Measurements from ENCODE around the gene WNK1.
"Not testable (repeated sequence)": the region's sequence is repeated elsewhere in the genome, so short reads cannot be mapped to it uniquely, and the experiment has no call there.

The WNK1 gene

DNA sequence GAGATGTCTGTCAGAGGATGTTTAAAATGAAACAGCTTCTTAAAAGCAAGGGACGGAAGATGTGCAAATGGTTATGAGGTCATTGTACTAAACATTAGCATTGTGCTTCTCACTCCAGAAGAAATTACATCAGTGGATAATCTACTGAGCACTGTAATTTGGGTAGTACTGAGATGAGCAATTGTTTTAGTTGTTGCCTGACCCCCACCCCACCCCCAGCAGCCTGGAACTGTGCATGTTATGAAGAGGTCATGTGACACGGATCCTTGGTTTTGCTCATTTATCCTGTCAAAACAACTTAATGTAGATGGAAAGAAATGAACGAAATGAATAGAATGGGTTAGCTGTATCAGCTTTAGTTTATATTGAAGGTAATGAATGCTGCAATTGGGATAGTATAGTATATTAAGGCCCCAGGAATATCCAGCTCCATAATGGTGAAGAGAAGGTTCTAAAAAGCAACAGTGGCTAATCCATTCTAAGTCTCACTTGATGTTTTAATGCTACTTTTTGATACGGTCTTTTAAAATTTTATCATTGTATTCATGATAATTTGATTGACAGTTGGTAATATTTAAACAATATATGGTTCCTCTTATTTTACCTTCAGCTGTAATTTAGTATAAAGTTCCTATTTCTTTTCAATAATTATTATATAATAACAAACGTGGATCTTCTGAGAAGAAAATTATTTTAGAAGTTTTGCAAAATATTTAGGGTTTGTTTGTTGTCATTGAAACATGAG lies 58.5 kb downstream of the WNK1 start:
- no peak for DNase-seq (ENCODE audit: insufficient read length, low spot score)
- FAIRE-seq, result peak; percentile 83

DNA sequence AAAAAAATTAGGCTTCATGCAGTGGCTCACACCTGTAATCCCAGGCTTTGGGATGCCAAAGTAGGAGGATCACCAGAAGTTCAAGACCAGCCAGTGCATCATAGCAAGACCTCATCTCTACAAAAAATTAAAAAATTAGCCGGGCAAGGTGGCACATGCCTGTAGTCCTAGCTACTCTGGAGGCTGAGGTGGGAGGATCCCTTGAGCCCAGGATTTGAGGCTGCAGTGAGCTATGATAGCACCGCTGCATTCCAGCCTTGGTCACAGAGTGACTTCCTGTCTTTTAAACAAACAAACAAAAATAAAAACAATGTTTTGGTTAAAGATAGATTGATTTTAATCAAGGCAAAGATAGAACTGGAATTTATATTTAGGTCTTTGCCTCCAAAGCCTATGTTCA lies 60.6 kb downstream of the WNK1 start:
- no peak for FAIRE-seq
- DNase-seq (ENCODE audit: insufficient read length, low spot score), result no peak

DNA sequence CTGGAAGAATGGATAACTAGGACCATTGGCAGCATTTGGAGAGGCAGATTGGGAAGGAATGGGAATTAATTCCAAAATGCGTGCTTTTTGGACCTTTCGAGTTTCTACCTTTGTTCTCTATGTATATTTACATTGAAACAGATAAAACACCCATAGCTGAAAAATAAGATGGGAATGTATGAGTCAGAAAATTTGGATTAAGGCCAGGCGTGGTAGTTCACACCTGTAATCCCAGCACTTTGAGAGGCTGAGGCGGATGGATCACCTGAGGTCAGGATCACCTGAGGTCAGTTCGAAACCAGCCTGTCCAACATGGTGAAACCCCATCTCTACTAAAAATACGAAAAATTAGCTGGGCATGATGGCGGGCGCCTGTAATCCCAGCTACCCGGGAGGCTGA lies 65.1 kb downstream of the WNK1 start:
- not testable (repeated sequence) for DNase-seq (ENCODE audit: insufficient read length, low spot score); FAIRE-seq

DNA sequence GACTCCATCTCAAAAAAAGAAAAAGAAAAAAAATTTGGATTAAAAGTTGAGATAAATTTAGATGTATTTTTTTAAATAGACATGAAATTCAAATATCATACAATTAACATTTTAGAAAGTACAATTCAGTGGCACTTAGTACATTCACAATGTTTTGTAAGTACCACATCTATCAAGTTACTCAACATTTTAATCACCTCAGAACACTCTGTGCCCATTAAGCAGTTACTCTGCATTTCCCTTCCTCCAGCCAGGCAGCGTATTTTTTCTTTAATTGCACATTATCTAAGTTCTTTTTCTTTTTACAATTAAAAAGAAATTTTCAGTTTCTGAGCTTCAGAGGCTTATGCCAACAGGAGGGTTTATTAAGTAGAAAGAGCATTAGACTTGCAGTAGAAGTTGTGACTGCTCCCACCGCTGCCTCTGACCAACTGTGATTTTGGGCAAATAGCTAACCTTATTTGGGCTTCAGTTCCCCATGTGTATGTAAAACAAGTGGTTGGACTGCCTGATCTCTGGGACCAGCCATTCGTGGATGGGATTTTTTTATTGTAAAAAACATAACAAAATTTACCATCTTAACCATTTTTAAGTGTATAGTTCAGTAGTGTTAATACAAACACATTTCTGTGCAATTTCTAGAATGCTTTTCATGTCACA lies 65.7 kb downstream of the WNK1 start:
- DNase-seq (ENCODE audit: insufficient read length, low spot score) (no peak), FAIRE-seq (no peak)

DNA sequence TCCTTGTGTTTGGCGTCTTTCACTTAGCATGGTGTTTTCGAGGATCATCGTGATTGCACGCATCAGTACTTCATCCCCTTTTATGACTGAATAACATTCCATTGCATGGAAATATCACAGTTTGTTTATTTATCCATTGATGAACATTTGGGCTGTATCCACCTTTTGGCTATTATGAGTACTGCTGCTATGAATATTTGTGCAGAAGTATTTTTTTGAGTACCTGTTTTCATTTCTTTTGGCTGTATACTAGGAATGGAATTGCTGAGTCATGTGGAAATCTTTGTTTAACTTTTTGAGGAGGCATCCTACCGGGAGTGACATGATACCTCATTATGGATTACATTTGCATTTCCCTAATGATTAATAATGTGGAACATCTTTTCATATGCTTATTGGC lies 66.4 kb downstream of the WNK1 start:
- no peak for DNase-seq (ENCODE audit: insufficient read length, low spot score)
- peak; percentile 79 for FAIRE-seq

DNA sequence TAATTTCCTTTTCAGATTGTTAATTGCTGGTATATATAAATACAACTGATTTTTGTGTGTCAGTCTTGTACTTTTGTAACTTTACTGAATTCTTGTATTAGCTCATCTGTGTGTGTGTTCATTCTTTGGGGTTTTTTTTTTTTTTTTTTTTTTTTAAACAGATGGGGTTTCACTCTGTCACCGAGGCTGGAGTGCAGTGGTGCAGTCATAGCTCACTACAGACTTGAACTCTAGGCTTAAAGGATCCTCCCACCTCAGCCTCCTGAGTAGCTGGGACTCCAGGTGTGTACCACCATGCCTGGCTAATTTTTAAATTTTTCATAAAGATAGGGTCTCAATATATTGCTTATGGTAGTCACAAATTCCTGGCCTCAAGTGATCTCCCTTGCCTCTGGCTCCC lies 68.0 kb downstream of the WNK1 start:
- peak; percentile 53 for FAIRE-seq
- no peak for DNase-seq (ENCODE audit: insufficient read length, low spot score)

DNA sequence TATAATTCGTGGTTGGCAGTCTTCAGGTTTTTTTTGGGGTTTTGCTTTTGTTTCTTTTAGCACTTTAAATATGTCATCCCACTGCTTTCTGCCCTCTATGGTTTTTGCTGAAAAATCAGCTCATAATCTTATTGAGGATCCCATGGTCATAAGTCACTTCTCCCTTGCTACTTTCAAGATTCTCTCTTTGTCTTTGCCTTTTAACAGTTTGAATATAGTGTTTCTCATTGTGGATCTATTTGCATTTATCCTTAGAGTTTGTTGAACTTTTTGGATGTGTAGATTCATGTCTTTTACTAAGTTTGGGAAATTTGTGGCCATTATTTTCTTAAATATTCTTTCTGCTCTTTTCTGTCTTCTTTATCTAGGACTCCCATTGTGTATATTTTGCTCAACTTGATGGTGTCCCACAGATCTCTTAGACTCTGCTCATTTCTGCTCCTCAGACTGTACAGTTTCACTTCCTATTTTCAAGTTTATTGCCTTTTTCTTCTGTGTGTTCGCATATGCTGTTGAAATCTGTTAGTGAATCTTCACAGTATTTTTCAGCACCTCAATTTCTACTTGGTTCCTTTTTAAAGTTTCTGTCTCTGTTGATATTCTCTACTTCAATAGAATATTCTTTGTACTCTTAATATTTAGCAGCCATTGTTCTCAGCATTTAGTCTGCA lies 70.8 kb downstream of the WNK1 start:
- peak; percentile 99 for FAIRE-seq
- DNase-seq (ENCODE audit: insufficient read length, low spot score), result peak; percentile 23

DNA sequence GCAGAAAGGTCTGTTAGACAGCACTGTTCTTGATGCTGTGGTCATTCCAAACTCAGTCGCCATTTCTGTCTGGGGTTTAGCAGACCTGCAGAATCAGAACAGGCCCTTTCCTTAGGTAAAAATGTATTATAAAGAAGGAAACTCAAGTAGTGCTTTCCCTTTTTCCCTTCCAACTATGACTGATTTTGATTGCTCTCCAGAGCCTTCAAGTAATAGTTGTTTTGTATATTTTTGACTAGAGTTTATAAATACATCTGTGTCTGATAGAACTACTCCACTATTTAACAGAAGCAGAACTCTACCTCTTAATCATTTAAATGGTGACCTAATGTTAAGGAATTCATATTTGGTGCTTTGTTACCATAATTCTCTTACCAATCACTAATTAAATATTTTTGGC lies 74.0 kb downstream of the WNK1 start:
- no peak for FAIRE-seq

DNA sequence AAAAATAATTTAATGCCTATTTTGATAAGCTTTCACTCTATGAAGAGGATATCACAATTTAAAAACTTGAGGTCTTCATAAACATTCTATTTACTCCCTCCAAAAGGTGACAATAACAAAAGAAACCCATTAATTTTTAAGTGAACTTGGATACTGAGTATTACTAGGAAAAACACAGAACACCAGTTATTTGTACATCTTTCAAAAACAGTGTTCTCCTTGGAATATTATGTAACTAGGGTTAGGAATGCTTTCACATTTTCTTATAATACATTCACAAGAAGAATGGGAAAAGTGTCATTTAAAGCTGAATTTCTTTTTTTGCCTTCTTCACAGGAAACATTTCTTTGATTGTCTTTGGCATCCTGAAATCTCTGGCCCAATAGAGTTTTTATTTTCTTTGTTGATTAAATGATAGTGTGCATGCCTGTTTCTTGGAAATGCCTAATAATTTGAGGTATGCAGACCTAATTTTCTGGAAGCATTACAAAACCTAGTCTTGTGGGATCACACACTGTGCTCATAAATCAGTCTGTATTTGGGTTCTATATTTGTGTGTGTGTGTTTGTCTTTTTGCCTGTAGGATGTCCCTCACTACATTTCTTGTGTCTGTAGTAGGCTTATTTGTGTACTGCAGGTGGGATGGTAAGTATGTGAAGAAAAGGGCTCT lies 76.5 kb downstream of the WNK1 start:
- FAIRE-seq (no peak), DNase-seq (ENCODE audit: insufficient read length, low spot score) (no peak)

More for the DNA sequence above, 74.0 kb downstream of the WNK1 start:
- no peak for DNase-seq (ENCODE audit: insufficient read length, low spot score)

DNA sequence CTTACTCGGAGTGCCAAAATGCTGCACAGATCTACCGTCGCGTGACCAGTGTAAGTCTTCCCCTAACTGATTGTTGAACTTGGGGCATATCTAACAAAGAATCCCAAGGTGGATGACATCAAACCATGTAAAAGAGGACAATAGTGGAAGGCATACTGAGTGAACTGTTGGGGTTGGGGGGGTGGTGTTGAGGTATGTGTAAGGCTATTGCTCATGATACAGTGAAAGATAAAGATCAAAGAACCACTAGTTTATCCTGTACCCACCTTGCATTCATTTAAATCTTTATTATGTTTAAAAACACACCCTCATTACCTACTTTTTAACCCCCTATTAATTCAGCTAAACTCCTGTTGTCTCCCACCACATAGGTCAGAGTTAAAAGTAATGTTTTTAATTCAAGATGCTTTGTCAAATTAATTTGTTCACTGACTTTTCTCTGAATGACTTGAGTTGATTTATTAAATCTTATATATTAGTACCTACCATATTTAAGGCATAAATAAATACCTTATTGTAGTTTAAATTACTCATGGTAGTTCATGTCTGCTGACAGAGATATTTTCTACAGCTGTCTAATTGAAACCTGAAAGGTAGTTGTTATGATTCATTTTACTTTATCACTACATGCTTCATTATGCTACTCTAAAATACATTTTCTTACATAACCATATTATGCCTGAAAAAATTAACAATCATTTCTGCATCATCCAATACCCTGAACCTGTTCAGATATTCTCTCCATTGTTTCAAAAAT lies 77.9 kb downstream of the WNK1 start:
- FAIRE-seq, result no peak
- no peak for DNase-seq (ENCODE audit: insufficient read length, low spot score)

DNA sequence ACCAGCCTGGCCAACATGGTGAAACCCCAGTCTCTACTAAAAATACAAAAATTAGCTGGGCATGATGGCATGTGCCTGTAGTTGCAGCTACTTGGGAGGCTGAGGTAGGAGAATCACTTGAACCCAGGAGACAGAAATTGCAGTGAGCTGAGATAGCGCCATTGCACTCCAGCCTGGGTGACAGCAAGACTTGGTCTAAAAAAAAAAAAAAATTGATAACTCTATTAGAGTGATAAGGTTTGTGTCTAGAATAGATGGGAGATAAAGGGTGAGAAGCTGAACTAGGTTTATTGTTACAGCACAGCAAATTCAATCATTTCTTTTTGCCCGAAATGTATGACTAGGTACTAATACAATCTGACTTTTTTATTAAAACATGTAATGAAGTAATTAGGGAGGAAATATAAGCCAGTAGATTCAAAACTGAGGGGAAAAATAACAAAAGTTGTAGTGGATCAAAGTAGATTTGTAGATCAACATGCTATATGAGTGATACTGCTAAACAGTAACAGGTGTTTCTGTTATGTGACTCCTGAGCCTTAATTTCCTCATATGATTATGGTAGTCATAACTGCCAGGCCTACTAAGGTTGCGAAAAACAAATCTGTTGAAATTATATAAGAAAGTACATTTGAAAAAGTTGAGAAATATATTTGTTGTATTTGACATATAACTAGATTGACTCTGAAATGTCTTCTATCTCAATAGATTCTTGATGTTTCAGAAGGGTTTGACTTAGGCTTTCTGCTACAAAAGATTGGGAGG lies 83.6 kb downstream of the WNK1 start:
- FAIRE-seq, result no peak
- no peak for DNase-seq (ENCODE audit: insufficient read length, low spot score)

DNA sequence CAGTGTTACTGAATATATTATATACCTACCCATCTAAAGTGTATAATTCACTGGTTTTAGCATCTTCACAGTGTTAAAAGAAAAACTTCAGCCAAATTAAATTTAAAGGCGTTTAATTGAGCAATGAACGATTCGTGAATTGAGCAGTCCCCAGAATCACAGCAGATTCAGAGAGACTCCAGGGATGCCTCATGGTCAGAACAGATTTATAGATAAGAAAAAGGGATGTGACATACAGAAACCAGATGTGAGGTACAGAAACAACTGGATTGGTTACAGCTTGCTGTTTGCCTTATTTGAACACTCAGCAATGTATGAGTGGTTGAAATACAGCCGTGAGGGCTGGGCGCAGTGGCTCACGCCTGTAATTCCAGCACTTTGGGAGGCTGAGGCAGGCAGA lies 84.6 kb downstream of the WNK1 start:
- FAIRE-seq, result no peak

DNA sequence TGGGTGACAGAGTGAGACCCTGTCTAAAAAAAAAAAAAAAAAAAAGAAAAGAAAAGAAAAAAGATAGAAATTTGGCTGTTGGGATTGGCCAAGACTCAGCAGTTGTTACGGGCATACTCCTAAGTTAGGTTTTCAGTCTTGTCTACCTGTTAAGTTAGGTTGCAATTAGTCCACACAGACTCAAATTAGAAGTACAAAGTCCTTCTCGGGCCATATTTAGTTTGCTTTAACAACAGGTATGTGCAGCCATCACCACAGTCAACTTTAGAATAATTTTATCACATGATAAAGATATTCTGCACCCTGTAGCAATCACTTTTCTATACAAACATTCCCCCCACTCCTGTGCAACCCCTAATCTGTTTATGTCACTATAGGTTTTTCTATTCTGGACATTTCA lies 85.2 kb downstream of the WNK1 start:
- FAIRE-seq (no peak), DNase-seq (ENCODE audit: insufficient read length, low spot score) (no peak)

More for the DNA sequence above, 84.6 kb downstream of the WNK1 start:
- DNase-seq (ENCODE audit: insufficient read length, low spot score), result no peak

DNA sequence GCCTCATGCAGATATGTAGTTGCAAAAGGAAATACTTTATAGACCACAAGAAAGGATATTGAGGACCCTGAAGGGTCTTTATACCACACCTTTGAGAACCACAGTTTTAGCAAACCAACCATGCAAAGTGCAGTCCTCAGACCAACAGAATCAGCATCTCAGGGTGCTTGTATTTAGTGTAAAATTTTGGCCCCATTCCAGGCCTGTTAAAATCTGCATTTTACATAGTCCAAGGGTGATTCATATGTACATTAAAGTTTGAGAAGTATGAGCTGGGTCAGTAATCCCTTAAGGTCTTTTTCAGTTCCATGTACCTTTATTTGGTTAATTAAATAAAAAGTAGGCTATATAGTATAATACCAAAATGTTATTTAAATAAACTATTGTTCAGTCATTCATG lies 91.2 kb downstream of the WNK1 start:
- FAIRE-seq, result no peak
- no peak for DNase-seq (ENCODE audit: insufficient read length, low spot score)

DNA sequence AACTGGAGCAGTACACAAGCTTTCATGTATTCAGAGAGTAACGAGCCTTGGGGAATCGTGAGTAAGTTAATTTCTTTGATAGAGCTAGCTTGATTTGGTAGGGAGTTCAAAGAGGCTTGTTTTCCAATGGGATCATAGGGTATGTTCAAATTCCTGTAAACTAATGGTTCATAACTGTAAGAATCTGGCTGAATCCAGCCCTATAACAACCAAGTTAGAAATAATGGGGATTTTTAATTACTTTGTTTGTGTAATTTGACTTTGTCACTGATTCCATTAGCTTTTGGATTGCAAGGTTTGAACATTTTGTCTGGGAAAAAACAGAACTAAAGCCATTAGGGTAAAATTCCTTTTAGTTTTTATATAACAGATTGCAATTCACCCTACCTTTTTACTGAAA lies 94.0 kb downstream of the WNK1 start:
- no peak for FAIRE-seq
- no peak for DNase-seq (ENCODE audit: insufficient read length, low spot score)

DNA sequence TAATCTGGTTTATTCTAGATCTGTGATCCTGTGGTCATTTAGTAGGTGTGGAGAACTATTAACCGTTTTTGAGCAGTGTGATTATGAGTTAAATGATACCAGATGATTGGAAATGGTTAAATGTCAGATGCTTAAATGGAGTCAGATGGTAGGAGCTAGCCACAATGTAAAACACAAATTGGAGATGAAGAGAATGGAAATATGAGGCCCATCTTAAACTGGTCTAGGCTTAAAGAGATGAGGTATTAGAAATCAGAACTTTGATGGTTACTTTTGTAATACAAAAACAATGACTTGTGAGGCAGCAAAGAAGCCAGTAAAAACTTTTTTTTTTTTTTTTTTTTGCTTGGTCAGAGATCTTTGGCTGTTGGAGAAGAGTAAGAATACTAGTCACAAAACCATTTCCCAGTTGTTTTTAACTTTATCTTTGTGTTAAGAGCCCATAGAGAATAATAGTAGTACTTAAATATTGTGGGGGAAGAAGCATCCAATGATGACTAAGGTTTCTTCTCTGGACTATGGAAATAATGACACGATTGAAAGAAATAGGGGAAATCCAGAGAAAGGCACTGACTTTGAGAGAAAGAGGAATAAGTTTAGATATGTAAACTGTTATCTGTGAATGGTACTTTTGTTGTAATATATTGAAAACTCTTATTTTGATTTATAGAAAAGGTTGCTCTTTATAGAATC lies 95.9 kb downstream of the WNK1 start:
- FAIRE-seq, result peak; percentile 23
- no peak for DNase-seq (ENCODE audit: insufficient read length, low spot score)

DNA sequence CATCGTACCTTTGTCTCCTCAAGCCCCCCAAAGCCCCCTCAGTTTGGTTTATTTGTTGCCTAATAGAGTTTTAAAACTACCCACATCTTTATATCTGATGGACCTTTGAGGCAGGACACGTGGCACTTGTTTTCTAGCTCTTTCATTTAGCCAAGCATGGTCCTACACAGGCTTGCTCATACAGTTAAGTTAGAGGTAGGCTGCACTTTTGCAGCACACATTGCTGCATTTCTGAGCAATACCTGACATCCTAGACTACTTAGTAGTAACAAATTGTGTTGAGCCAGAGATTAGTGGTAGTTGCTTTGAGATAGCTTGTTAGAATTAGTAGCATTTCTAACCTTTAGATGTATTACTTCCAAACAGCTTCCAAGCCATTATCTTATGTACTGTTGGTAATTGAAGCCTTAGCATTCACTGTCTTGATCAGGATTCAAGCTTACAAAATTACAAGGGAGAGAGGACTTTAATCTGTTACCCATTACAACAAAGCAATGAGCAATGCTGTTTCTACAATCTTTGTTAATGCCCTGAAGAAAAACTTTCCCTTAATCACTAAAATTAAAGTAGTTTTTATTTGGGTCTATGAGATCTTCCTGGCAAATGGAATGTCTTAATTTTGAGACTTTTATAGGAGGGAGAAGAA lies 96.6 kb downstream of the WNK1 start:
- FAIRE-seq, result peak; percentile 80

DNA sequence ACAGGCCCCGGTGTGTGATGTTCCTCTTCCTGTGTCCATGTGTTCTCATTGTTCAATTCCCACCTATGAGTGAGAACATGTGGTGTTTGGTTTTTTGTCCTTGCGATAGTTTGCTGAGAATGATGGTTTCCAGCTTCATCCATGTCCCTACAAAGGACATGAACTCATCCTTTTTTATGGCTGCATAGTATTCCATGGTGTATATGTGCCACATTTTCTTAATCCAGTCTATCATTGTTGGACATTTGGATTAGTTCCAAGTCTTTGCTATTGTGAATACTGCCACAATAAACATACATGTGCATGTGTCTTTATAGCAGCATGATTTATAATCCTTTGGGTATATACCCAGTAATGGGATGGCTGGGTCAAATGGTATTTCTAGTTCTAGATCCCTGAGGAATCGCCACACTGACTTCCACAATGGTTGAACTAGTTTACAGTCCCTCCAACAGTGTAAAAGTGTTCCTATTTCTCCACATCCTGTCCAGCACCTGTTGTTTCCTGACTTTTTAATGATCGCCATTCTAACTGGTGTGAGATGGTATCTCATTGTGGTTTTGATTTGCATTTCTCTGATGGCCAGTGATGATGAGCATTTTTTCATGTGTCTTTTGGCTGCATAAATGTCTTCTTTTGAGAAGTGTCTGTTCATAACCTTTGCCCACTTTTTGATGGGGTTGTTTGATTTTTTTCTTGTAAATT lies 97.5 kb downstream of the WNK1 start:
- DNase-seq (ENCODE audit: insufficient read length, low spot score); FAIRE-seq: not testable (repeated sequence)

More for the DNA sequence above, 96.6 kb downstream of the WNK1 start:
- DNase-seq (ENCODE audit: insufficient read length, low spot score), result no peak

Data from GM19239 (cell line).